WI38 (cell line): ENCODE results near the gene OR4D2.
"Not testable (repeated sequence)": the region's sequence is repeated elsewhere in the genome, so short reads cannot be mapped to it uniquely, and the experiment has no call there.

ENCODE experiments used
- H3K4me3 ChIP-seq: 2 replicates; pipeline ENCODE4 v1.5.1; 2011; ENCODE audit warnings: low read depth, mild to moderate bottlenecking, control low read depth, low read length
- CTCF ChIP-seq: IDR thresholded peaks from 2 replicates; pipeline ENCODE4 v1.5.1; 2012; ENCODE audit warnings: low read depth, mild to moderate bottlenecking, control low read depth, low read length

Gene OR4D2

GRCh38 chr17:58166682-58167081 is at the start of gene OR4D2:
TSS of gene OR4D2 (plus strand) at chr17:58166982. CDS start at chr17:58169656, 2,674 bp downstream.
- TF ChIP-seq CTCF = no peak
- no peak within 1 kb of the TSS for H3K4me3 ChIP-seq

DNA sequence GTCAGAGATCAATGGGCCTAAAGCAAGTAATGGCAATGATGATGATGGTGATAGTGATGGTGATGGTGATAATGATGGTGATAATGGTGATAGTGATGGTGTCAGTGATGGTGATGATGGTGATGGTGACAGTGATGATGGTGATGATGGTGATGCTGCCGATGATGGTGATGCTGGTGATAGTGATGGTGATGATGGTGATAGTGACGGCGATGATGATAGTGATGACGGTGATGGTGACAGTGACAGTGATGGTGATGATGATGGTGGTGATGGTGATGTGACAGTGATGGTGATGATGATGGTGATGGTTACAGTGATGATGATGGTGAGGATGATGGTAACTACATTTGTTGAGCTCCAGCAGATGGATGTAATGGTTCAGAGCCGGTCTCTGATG is 49.4 kb upstream of the OR4D2 start:
- TF ChIP-seq CTCF = no peak
- H3K4me3 ChIP-seq = no peak overlapping the region

DNA sequence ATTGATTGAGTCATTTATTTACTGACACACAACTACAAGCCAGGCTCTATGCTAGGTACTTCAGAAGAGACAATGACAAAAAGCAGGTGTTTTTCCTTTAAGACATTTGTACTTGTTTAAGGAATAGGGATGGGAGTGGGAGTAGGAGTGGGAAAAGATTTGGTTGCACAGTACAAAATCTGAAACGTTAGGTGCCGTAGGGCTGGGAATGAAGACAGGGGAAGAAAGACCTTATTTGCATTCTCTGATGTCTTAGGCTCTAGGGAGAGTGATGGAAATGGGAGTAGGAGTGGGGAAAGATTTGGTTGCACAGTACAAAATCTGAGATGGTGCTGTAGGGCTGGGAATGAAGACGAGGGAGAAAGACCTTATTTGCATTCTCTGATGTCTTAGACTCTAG is 47.3 kb upstream of the OR4D2 start:
- TF ChIP-seq CTCF = no peak
- H3K4me3 ChIP-seq = no peak overlapping the region

DNA sequence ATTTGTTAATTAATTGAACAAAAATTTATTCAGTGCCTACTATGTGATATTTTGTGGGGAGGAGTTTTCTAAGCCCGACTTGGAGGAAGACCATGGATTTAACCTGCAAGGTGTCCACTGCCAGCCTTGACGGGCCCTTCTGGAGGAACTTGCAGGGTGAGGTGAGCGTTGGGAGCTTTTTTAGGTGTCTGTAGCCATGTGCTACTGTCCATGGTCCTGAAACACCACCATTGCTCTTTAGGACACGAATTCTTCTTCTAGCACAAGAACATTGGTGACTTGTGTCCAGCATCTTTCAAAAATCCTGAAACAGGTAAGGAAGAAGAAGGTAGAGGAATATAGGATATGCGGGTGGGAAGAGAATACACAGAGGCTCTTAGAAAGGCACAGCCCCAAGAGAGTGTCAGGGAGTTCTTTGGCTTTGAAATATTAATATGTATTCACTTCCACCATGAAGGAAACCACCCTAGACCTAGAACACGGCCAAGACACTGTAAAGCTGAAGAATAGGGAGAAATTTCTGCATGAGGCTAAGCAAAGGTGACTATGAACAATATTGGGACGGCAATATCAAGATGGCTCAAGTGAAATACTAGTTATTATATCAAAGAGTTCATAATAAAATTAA is 46.5 kb upstream of the OR4D2 start:
- no peak overlapping the region for H3K4me3 ChIP-seq
- no peak for TF ChIP-seq CTCF

DNA sequence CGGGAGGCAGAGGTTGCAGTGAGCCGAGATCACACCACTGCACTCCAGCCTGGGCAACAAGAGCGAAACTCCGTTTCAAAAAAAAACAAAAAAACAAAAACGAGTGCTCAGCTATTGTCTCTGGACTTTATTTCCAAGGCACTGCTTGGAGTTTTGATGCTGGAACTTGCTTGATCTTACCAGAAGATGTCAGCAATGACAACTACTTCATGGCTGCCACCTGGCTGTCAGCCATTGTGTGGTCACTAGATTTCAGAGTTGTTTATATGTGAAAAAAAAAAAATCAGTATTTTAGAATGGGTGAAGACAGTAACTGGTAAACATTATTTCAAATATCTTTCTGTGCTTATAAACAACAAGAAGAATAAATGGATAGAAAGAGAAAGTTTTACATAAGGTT is 44.9 kb upstream of the OR4D2 start:
- no peak overlapping the region for H3K4me3 ChIP-seq
- TF ChIP-seq CTCF = no peak

GRCh38 chr17:58127846-58128245 is 38.9 kb upstream of the OR4D2 start:
- H3K4me3 ChIP-seq = no peak overlapping the region
- no peak for TF ChIP-seq CTCF

DNA sequence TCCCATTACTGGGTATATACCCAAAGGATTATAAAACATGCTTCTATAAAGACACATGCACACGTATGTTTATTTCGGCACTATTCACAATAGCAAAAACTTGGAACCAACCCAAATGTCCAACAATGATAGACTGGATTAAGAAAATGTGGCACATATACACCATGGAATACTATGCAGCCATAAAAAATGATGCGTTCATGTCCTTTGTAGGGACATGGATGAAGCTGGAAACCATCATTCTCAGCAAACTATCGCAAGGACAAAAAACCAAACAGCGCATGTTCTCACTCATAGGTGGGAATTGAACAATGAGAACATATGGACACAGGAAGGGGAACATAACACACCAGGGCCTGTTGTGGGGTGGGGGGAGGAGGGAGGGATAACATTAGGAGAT is 34.1 kb upstream of the OR4D2 start:
- not testable (repeated sequence) for H3K4me3 ChIP-seq

GRCh38 chr17:58136669-58137279 is 30.0 kb upstream of the OR4D2 start:
- no peak overlapping the region for H3K4me3 ChIP-seq
- peak; percentile 22 for TF ChIP-seq CTCF
